NCI-H2081 (cell line): ENCODE data around the gene TRIM9.

ENCODE experiments used
- DNase-seq, 2 experiments: peaks; one replicate each; lab custom pipeline; 2025; lab: John Stamatoyannopoulos, UW

TRIM9 gene

DNA sequence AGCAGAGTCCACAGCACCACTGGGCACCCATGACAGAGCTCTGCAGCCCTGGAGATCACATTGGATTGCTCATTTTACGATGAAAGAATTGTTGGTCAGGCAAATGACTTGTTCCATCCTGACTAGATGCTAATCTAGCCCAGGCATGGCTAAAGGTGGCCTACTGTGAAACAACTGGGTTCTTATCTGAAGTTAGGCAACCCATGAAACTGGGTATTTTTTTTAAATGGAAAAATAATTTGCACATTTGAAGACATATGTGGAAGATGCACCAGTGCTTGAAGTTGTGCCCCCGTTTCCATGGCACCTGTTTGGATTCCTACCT, 158.9 kb downstream of the TRIM9 start:
- no peak for DNase-seq

- DNase-seq = no peak
Measured at GRCh38 chr14:50935126-50936015, 159.5 kb downstream of the TRIM9 start.

- no peak for DNase-seq
Measured at GRCh38 chr14:50932592-50933495, 162.1 kb downstream of the TRIM9 start.

- no peak for DNase-seq
Measured at GRCh38 chr14:50932156-50932555, 162.7 kb downstream of the TRIM9 start.

DNA sequence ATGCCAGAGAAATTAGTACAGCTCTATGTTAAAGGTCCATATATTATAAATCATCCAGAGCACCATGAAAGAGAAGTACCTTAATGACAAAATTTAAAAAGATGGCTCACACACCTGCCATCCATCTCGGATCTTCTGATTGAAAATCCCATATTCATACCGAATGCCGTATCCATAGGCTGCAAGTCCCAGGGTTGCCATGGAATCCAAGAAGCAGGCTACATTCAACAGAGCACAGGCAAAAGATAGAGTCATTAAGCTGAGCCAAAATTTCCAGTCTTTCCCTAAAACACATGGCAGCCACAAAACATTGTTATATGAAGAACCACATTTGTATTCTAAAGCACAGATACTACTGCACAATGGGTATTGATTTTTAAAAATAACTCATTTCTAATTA, 163.3 kb downstream of the TRIM9 start:
- no peak for DNase-seq

DNA sequence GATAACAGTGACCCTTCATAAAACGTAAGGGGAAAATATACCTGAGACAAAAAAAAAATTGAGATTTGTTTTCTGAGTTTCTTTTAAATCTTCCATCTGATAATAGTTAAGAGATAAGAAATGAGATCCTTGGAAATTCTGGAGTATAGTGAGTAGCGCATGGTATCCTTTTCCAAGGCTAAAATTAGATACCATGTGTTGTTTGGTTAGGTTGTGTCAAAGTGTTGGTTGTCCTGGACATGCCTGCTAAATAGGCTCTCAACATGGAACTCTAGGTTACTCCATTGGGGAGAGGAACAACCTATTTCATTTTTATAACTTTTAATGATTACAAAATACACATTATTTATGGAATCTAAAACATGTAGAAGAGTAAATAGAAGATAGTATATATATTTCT, 165.4 kb downstream of the TRIM9 start:
- no peak for DNase-seq

DNA sequence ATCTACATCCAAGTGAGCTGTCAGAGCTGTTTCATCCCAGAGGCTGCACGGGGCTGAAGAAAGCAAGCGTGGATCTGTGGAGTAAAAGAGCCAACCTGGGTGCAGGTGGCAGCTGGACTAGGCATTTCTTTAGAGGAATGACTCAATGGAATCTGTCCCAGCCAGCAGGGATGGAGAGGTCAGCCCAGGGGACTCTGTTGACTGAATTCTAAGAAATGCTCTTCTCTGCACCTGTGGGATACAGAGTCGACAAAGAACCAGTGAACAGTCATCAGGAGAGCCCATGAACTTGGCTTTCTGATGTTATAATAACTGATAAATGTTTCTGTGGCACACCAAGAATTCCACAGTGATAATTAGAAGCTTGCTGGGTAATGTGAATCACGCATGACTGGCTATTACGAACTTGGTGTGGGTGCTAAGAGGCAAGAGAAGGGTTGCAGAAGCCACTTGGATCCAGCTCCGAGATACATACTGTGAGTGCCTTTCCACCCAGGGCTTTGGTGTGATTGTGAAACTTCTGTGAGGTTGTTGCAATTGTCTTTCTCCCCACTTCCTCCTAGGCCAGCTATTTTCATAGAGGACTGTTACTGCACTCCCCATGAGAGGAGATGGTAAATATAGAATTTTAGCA, 166.8 kb downstream of the TRIM9 start:
- no peak for DNase-seq

- DNase-seq = no peak
Measured at GRCh38 chr14:50926851-50927386, 168.0 kb downstream of the TRIM9 start.
